WERI-Rb-1 (cell line): ENCODE results near the gene ABLIM2.

ENCODE experiments used
- DNase-seq: peaks from one replicate; pipeline ENCODE4 v3.0.0-alpha.2; 2020
- H3K27ac ChIP-seq: fragments of 250-450 bp; sonication (Bioruptor Pico); 2 replicates; pipeline ENCODE4 v1.5.1; 2020; ENCODE audit warnings: mild to moderate bottlenecking, moderate library complexity
- H3K27me3 ChIP-seq: fragments of 250-450 bp; sonication (Bioruptor Pico); 2 replicates; pipeline ENCODE4 v1.5.1; 2021; ENCODE audit warnings: mild to moderate bottlenecking, low read depth, moderate library complexity; ENCODE audit not compliant: insufficient read depth, severe bottlenecking
- H3K36me3 ChIP-seq: fragments of 250-450 bp; sonication (Bioruptor Pico); 2 replicates; pipeline ENCODE4 v1.5.1; 2020; ENCODE audit warnings: mild to moderate bottlenecking, moderate library complexity
- H3K4me3 ChIP-seq: 2 replicates; pipeline ENCODE4 v1.5.1; 2011; ENCODE audit warnings: low read depth, mild to moderate bottlenecking, control low read depth, low read length
- H3K9me3 ChIP-seq: fragments of 250-450 bp; sonication (Bioruptor Pico); 2 replicates; pipeline ENCODE4 v1.5.1; 2021; ENCODE audit warnings: mild to moderate bottlenecking, moderate library complexity; ENCODE audit not compliant: severe bottlenecking
- TF ChIP-seq, protein P1 (sequence below): IDR thresholded peaks from 2 replicates; pipeline ENCODE4 v1.5.1; 2011; ENCODE audit warnings: low read depth, mild to moderate bottlenecking, control low read depth, inconsistent platforms, low read length

ABLIM2 gene

DNA sequence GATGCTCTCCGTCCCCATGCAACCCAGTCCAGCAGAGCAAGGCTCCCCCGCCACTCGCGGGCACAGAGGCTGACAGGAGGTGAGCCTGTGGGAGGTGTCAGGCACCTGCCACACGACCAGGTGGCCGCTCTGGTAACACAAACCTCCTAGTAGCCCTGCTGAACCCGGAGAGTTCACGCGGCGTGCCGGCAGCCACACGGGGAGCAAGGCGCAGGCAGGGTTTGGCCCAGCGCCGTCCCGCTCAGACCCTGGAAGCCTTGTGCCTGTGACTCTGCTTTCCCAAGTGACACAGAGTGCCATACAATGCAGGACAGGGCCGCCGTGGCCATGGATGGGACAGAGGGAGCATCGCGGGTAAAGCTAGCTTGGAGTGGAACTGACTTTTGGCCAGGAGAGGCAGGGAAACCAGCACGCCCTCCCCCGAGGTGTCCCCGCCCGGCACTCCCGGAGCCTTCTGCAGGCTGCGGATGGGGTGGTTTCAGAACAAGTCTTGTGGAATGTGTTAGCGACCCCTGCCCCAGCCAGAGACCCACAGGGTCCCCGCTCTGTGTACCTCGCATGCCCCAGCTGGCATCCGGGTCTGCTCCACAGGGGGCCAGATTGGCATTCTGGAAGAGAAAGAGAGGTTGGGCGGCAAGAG is 174.2 kb downstream of the ABLIM2 start:
- no peak overlapping the region for H3K27ac ChIP-seq
- TF ChIP-seq, protein P1, sequence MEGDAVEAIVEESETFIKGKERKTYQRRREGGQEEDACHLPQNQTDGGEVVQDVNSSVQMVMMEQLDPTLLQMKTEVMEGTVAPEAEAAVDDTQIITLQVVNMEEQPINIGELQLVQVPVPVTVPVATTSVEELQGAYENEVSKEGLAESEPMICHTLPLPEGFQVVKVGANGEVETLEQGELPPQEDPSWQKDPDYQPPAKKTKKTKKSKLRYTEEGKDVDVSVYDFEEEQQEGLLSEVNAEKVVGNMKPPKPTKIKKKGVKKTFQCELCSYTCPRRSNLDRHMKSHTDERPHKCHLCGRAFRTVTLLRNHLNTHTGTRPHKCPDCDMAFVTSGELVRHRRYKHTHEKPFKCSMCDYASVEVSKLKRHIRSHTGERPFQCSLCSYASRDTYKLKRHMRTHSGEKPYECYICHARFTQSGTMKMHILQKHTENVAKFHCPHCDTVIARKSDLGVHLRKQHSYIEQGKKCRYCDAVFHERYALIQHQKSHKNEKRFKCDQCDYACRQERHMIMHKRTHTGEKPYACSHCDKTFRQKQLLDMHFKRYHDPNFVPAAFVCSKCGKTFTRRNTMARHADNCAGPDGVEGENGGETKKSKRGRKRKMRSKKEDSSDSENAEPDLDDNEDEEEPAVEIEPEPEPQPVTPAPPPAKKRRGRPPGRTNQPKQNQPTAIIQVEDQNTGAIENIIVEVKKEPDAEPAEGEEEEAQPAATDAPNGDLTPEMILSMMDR: no peak
- no peaks in the 10 kb centered on the region for H3K36me3 ChIP-seq
- DNase-seq: no peak
- no peaks in the 10 kb centered on the region for H3K27me3 ChIP-seq
- no peak overlapping the region for H3K4me3 ChIP-seq
- H3K9me3 ChIP-seq: no peaks in the 10 kb centered on the region

DNA sequence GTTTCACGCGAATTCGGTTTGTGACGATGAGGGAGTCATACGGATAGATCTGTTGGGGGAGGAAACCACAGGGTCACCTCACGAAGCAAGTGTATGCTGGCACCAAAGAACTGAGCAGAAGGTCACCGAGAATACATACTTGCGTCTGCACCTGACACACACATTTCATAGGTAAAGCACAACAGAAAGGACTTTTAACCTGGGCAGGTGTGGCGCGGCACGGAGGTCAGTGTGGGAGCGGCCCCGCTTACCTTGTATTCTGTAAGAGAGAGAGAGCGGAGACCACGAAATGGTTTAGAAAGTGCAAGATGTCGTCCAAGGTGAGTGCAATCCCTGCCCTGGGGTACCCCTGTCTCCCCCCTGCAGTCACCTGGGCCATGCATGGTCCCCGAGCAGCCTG is 175.3 kb downstream of the ABLIM2 start:
- H3K36me3 ChIP-seq: no peaks in the 10 kb centered on the region
- no peak overlapping the region for H3K27ac ChIP-seq
- no peaks in the 10 kb centered on the region for H3K27me3 ChIP-seq
- no peaks in the 10 kb centered on the region for H3K9me3 ChIP-seq
- TF ChIP-seq, protein P1: no peak
- DNase-seq: no peak
- H3K4me3 ChIP-seq: no peak overlapping the region

DNA sequence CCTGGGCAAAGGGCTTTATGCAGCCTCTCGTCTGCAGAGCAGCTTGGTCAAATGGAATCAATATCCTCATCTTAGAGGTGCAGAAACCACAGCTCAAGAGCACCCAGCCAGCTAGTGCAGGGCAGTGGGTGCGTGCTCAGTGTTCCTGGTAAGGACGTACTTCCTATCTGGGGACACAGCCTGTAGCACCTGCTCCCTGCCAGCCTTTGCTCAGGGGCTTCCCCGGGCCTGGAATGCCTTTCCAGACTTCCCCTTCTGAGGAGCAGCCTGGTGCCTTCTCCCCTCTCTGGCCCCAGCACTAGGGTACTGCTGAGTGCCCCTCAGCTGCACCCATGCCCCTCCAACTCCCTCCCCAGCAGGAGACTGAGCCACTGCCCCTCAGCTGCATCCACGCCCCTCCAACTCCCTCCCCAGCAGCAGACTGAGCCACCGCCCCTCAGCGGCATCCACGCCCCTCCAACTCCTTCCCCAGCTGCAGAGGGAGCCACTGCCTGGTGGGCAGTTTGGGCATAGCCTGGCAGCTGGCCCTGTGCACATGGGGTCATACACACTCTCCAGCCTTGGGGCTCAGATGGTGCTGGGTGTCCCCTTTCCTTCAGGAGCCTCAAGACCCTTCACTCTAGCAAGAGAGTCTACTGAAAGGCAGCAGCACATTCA is 176.7 kb downstream of the ABLIM2 start:
- Histone ChIP-seq H3K36me3 (no peaks in the 10 kb centered on the region), H3K4me3 (no peak overlapping the region), H3K27ac (no peak overlapping the region), H3K27me3 (no peaks in the 10 kb centered on the region), H3K9me3 (no peaks in the 10 kb centered on the region)
- DNase-seq: no peak
- TF ChIP-seq, protein P1: no peak

- no peaks in the 10 kb centered on the region for H3K27me3 ChIP-seq
Measured at GRCh38 chr4:7980036-7980435, 178.6 kb downstream of the ABLIM2 start.

GRCh38 chr4:7979652-7979968 is 179.0 kb downstream of the ABLIM2 start:
- no peaks in the 10 kb centered on the region for H3K9me3 ChIP-seq
- no peaks in the 10 kb centered on the region for H3K27me3 ChIP-seq
- DNase-seq: no peak
- H3K36me3 ChIP-seq: no peaks in the 10 kb centered on the region
- H3K27ac ChIP-seq: no peak overlapping the region
- H3K4me3 ChIP-seq: no peak overlapping the region
- TF ChIP-seq, protein P1: no peak

More at GRCh38 chr4:7980036-7980435, 178.6 kb downstream of the ABLIM2 start:
- Histone ChIP-seq H3K4me3 (no peak overlapping the region), H3K27ac (no peak overlapping the region), H3K36me3 (no peaks in the 10 kb centered on the region), H3K9me3 (no peaks in the 10 kb centered on the region)
- no peak for DNase-seq
- TF ChIP-seq, protein P1: no peak
